ENCODE results near the gene FRMD1.

Gene FRMD1

DNA sequence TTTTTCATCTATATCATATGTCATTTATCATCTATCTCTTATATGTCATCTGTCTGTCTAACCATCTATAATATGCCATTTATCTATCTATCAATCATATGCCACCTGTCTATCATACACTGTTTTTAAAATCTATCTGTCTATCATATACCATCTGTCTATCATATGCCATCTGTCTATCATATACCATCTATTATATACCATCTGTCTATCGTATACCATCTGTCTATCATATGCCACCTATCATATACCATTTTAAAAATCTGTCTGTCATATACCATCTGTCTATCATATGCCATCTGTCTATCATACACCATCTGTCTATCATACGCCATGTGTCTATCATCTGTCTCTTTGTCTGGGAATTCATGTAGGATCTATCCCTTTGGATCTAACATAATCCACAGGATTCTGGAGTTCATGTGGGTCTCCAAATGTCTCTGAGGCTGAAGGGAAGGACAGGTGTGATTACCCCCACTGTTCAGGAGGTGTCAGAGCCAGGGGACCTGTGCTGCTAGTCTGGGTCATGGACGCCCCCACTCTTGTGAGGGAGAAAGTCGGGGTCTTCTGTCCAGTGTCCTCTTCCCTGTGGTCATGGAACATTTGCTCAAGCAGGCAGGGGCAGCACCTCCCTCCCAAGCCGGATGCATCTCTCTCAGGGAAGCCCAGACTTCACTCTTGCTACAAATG, 36.9 kb upstream of the FRMD1 start:
- in situ Hi-C loops (cut with HindIII; ENCODE audit: low sequenced_read_pairs) = no loop called here

DNA sequence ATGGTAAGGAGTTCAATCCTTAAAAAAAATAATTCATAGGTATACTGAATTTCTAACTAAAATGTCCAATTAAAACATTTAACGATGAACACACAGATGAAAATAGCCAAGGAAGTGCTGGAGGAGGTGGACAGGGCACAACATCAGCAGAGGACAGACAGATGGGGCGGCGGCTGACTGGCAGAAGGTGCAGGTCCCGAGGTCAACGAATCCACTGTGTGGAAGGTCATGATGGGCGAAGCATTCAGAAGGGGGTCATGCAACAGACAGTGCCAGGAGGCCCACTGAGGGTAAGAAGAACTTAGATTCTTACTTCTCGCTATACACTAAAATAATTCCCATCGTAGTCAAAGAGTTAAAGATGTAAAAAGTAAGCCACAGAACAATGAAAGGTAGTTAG, 34.2 kb upstream of the FRMD1 start:
- in situ Hi-C loops (cut with HindIII; ENCODE audit: low sequenced_read_pairs) = no loop called here

DNA sequence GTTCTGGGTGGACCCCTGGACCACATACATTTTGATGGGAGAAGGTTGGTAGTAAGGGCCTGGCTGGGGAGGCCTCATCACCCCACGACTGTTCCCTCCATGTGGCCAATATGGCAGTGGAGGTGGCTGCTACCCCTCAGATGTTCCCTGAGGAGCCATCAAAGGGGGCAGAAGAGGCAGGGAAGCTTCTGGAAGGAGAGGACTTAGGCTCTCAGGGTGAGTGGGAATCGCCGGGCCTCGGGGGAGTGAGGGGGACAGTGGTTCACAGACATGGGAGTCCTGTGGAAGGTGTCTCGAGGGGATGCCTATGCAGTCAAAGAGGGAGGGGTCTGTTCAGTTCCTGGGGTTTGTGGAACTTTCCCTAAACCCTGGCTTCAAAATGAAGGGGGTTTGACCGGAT, 32.9 kb upstream of the FRMD1 start:
- in situ Hi-C loops (cut with HindIII; ENCODE audit: low sequenced_read_pairs) = no loop called here

DNA sequence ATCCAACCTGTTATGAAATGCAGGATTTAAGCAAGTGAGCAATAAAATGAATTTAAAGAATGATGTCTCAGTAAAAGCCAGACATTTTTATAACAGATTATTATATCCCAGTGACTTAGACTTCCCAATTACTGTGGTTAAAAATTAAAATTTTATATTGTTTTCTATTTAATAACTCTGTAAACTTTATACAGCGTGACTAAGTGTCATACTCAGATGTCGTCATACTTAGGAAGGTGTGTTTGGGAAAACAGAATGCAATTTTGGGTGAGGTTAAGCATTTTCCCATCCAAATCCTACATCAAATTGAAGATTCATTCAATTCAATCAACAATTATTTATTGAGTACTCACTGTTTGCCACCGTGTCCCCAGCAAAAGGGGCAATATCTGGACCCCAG, 31.4 kb upstream of the FRMD1 start:
- in situ Hi-C loops (cut with HindIII; ENCODE audit: low sequenced_read_pairs) = no loop called here

DNA sequence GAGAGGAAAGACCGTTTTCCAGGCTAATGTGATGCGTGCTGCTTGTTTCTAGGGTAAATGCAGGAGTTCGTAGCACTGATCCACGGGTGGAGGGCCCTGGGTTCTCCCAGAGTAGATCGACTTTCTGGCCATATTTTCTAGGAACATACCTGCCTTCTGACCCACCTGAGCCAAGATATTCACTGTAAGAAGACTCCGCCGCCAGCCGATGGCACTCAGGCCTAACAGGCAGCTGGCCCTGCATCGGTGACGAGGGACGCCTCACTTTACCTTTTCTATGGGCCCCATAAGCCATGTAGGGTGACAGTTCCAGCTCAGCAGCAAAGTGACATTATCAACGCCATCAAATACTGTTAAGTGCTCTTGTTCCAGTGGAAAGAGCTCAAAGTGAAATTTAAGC, 30.2 kb upstream of the FRMD1 start:
- in situ Hi-C loops (cut with HindIII; ENCODE audit: low sequenced_read_pairs) = no loop called here

DNA sequence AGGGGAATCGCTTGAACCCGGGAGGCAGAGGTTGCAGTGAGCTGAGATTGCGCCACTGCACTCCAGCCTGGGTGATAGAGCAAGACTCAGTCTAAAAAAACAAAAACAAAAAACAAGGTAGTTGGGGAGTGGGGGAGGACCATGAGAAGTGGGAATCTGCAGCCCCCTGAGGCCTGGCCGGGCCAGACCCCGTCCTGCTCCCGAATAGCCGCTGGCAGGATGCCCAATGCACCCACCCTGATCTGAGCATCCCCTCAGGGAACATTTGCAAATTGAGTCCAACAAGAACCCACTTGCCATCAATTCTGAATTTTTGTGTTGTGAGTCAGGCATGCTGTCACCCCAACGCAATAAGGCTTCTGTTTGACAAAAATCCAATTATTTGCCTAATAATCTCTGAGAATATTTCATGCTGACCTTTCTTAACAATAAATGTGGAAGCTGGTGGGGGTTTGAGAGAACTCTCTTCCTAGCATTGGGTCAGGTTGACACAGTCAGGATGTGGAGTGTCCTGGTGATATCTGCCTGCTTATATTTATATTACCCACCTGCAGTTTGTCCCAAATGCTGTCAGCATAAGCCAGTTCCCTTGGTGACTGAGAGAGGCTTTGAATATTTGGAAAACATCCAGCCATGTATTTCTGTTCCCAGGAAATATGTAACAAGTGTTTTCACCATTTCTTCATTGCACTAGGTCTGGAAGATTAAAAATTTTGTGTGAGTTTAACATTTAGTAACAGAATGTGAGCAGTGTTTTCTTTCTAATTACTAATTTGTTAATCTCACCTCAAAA, 28.4 kb upstream of the FRMD1 start:
- in situ Hi-C loops (cut with HindIII; ENCODE audit: low sequenced_read_pairs) = no loop called here

DNA sequence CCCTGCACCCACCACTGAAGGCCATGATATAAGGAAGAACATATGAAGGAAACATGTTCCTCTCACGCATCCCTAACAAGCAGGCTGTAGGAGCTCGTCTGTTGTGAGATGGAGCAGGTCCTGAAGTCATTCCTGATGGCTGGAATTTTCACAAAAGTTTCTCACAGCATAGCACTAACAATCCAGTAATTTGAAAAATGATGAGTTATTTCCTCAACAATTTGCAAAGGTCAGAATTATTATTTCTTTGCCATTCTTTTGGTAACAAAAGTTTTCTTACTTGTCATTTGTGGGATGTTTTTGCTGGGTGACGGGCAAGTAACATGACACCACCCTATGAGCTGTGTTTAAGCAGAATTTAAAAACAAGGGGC, 27.6 kb upstream of the FRMD1 start:
- in situ Hi-C loops (cut with HindIII; ENCODE audit: low sequenced_read_pairs) = no loop called here

DNA sequence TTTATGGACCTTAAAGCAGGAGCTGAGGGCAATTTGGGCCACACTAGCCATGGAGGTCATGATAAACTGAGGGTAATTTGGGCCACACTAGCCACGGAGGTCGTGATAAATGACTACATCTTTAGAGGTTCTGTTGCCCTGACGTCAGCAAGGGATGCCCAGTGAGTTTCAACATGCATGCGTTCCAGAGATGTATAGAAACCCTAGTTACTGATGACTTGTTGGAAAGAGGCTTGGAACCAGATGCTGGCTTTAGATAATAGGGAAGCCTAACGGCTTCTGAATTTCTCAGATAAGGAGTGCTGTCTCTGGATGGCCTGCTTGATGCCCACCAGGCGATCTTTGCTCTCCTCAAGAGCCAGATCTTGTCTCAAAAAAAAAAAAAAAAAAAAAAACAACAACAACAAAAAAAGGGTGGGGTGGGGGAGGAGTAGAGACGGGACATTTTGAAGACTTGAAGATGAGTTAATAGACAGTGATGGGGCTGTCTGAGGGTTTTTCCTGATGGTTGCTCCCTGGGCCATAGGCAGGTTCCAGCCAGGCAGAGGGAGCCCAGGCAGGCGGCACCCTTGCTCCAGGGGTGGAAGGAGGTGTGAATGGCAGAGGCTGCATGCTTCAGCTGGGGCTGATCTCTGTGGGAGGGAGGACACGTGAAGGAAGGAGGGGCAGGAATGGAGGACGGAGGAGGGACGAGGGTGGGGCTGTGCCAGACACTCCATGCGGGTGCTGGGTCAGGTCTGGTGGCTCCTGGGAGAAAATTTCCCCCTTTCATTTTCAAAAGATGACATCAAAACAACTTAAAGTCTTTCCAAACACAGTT, 27.0 kb upstream of the FRMD1 start:
- in situ Hi-C loops (cut with HindIII; ENCODE audit: low sequenced_read_pairs) = no loop called here

DNA sequence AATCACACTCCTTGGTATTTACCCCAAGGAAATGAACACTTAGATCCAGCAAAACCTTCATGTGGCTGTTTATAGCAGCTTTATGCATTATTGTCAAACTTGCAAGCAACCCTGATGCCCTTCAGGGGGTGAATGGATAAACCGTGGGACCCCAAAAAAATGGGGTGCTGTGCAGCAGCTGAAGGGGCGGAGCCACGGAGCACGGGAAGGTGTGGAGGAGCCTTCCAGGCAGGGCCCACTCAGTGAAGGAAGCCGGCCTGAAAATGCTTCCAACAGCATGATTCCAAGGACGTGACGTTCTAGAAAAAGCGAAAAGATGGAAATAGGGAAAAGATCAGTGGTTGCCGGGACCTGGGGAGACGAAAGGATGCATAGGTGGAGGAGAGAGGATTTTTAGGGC, 25.6 kb upstream of the FRMD1 start:
- in situ Hi-C loops (cut with HindIII; ENCODE audit: low sequenced_read_pairs) = no loop called here

DNA sequence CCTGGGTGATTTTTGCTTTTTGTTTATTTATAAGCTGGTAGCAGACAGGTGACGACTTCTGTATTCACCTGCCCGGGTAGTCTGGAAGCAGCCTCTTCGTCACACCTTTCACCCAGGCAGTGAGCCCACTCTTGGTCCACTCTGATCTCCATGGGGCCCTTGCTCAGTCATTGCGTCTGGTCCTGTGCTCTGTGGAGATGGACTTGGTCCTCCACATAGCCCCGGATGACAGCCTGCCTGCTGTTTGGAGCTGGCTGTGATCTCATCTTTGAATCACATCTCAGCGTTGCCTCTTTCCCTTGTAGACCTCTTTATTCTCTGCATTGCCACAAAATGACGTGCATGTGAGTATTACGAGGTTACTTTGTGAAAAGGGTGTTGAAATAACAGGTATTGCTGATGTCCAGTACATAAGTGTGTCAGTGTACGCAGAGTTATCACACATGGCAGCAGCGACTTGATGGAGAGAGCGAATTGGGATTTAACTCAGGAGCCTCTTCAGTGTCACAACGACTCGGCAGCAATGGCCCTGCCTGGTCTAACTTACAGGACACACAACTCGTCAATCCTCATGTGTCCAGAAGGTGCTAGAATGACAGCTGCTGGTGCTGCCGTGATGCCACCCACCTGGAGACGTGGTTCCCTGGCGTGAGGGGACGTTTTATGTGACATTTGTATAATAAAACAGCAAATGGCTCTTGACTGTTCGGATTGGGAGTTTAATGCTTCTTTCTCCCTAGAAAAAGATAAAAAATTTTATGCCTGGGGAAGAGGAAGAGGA, 24.2 kb upstream of the FRMD1 start:
- in situ Hi-C loops (cut with HindIII; ENCODE audit: low sequenced_read_pairs) = no loop called here

DNA sequence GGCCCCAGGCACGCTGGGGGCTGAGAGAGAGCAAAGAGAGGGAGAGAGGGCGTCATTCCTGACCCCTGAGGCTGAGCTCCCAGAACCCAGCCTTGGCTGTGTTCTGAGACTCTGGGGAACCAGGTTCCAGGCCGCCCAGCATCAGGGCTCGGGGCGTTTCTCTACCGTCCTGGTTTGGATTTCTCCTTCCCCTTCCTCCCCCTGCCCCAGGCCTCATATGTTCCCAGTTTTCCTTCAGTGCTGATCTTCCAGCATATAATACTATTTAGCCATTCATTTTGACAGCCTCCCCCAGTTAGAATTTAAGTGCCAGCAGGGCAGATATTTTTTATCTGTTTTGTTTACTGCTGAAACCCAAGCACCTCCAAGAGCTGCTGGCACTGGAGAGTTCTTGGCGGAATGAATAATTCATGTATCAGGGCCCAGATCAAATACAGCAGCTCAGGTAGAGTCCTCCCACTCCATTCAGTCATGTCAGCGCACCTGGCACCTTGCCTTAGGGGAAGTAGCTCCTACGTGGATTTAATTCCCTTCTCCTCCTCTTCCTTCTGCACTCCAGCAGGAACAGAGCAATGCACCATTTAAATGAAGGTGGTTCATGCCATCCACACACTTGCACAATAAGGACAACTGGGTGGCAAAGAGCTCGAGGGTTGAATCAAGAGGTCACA, 23.4 kb upstream of the FRMD1 start:
- in situ Hi-C loops (cut with HindIII; ENCODE audit: low sequenced_read_pairs) = no loop called here

DNA sequence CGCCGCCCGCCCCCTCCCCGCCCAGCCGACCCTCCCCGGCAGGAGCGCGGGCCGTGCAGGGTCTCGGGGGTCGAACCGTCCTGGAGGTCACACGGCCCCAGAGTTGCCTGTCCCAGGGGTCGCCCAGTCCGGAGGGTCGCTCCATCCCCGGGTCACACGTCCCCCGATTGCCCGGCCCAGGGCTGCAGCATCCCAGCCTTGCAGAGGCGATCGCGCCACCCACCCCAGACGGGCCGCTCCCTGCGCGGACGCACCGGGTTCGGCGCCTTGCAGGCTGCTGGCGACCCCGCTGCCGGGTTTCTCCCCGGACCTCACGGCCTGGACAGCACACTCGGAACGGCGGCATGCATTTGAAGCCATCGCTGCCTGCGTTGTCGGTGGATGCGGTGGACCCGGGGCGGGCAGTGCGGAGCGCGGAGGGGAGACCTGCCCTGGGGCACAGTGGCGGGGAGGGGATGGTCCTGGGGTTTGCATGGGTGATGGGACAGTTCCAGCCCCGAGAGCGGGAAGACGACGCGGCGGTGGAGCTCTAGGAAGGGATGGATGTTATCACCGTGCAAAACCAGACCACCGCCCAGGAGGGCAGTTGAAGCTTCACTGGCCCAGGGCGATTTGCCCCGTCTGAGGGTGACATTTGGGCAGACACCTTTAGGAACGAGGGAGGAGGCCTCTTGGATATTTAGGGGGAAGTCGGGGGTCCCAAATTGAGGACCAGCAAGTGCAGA, 22.7 kb upstream of the FRMD1 start:
- in situ Hi-C loops (cut with HindIII; ENCODE audit: low sequenced_read_pairs) = no loop called here

DNA sequence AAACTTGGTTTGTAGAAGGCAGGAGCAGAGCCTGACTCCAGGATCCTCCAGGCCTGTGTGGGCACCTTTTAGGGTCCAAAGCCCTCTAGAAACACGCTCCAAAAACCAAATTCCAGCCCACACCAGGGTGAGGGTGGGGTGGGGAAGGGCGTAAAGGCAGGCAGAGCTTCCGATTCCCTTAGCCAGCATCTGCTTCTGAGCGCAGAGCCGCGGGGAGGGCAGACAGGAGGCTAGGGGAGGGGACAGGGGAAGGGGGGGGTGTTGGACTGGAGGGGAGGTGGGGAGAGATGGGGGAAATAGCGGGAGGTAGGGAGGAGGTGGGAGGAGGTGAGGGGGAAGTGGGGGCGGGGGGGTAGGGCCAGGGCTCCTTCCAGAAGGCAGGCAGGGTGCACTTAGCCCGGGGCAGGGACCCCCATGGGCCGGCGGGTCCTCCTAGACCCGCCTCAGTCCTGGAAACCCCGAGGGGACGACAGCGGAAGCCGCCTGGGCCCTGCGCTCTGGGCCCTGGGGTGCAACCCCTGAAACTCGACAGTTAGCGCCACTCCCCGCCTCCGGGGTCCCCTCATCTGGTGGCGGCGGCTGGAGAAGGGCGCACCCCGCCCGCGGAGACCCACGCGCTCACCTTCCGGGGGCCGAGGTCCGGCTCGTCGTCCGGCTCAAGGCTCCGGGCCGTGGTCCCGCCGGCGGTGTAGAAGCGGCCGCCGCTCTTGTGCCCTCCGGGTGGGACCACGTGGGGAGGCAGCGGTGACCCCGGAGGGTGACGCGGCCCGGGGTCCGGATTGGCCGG, 22.0 kb upstream of the FRMD1 start:
- in situ Hi-C loops (cut with HindIII; ENCODE audit: low sequenced_read_pairs) = no loop called here

DNA sequence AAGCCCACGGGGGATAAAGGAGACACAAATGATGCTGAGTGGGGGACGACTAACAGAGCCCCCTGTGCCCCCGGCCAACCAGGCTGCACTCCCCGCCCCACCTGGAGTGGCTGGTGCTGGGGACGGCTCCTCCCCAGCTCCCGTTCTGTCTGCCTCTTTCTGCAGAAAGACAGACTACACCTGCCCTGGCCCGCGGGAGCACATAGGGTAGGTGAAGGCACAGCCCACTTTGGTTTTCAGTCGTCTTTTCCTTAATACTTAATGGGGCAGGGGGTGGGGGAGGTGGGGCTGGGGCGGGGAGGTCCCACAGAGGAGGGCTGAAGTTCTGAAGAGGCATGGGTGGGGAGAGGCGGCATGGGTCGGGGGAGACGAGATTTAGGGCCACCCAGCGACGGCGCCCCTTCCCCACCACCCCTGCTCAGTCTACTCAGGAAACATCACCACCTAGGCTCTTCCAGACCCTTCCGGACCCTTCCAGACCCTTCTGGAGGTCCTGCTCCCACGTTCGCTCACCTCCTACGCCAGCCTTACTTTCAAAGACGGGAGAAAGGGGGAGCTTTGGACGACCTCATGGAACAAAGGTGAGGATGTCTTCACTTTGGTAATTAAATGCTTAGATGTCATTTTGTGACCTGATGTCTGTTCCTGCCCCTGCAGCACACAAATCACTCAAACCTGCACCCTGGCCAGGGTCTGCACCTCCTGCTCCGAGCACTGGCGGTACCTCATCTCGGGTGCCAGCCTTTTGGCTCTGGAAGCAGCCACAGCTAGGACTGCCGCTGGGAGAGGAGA, 21.2 kb upstream of the FRMD1 start:
- in situ Hi-C loops (cut with HindIII; ENCODE audit: low sequenced_read_pairs) = no loop called here

DNA sequence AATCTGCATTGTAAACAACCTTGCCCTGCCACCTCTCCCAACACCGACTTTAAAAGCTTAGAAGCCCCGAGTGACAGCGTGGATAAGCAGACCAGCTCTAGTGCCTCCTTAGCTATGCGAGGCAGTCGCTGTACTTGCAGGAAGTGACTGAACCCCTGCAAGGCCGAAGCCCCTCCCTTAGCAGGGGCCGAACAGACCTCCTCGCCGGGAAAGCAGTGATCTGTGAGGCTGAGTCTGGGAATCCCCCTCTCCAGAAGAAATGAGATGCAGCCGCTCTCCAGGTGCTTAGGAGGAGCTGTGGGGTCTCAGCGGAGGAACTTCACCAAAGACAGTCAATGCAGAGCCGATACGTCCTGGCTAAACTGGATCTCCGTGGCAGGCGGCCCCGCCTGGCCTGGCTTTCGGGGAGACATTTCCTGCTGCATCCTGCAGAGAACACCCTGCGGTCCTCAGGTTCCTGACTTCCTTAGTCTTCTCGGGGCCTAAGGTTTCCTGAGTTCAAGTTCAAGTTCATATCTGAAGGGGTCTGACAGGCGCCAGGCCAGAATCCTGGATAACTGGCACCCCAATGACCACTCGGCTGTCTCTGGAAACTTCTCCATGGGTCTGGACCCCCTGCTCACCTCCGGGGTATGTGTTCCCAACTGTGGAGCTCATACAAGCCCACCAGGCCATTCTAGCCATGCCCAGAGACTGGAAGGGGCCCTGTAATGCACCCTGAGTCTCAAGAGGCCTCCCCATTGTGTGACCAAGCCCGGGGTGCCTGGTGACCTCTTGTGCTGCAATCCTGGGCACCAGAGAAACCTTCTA, 20.4 kb upstream of the FRMD1 start:
- in situ Hi-C loops (cut with HindIII; ENCODE audit: low sequenced_read_pairs) = no loop called here

DNA sequence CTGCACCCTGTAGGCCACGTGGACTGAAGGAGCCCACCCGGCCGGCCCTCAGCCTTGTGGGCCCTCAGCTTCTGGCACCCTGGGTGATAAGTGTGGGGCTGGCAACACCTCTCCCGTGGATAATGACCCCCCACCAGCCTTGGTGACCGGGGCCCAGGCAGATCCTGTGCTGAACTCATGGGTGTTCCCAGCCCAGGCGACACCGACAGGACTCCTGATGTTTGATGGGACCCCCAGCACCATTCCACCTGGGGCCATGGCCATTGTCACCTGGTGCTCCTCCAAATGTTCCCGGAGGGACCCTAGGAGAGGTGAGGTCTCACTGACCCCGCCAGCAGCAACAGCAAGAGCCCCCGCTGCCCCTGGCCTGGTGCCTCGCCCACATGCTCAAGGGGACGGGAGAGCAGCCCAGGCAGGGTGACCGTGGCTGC, 19.4 kb upstream of the FRMD1 start:
- in situ Hi-C loops (cut with HindIII; ENCODE audit: low sequenced_read_pairs) = no loop called here

DNA sequence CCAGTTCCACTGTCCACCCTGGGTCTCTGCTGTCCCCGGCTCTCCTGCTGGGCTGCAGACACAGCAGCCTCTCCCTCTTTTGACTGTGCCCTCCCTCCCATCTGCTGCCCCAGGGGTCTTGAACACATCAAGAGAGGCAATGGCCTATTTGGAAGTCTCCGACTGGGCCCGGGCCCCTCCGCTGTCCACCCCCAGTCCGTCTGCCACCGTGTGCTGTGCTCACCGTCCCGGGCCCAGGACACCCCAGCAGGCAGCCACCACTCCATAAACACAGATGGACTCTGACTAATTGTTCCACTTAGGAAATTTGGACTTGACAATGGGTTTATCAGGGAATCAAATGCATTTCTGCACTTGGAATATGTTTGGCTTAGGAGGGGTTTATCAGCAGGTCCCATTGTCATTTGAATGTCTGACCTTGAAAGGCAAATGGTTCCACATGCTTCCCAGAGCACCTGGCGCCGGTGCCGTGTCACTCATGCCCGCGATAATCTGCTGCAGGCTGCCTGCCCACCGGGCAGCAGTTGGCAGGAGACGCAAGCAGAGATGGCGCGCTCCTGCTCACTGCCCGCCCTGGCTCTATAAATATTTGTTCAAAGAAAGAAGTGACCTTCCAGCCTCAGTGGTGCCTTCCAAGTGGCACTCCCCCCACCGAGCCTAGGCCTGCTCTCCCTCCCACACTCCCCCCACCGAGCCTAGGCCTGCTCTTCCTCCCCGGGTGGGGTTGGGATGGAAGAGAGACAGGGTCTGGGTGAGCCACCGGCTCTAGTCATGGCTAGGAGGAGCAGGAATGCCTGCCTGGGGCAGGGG, 18.8 kb upstream of the FRMD1 start:
- in situ Hi-C loops (cut with HindIII; ENCODE audit: low sequenced_read_pairs) = no loop called here

Data from DLD1 (cell line).